ENCODE results near the gene RBFOX2.

GRCh38 chr22:35949243-35949642, 79.4 kb downstream of the RBFOX2 start:
- TF ChIP-seq CTCF (IDR thresholded peaks at IDR 0.05) (no peak), EZH2 (IDR thresholded peaks at IDR 0.05; ENCODE audit: borderline replicate concordance, insufficient read depth, low read depth, low read length, poor library complexity, severe bottlenecking) (no peak)

Data from B cell (primary cell).